Measurements from ENCODE around the gene DCAF10. TPM values are rescaled to one million over a fixed set of nuclear protein-coding genes. Genes with fewer than 3 reads are reported as not detected.

The DCAF10 gene
- total RNA-seq, 1 experiment from 2014 or later, result 24.0 TPM

GRCh38 chr9:37903647-37904444 is 103.2 kb downstream of the DCAF10 start, which contains the start of gene SLC25A51:
Gene SLC25A51, minus strand, starts transcription at chr9:37904127. Its CDS starts 15,577 bp downstream, at chr9:37888550.
- Histone ChIP-seq H3K9me3 (ENCODE audit: low read depth, low read length, poor library complexity, severe bottlenecking) (no peaks in the 10 kb centered on the region), H3K36me3 (ENCODE audit: insufficient read depth, low read length, poor library complexity, severe bottlenecking) (peaks cover 6% of the 10 kb centered on the region), H3K27me3 (replicated peaks; ENCODE audit: insufficient read depth, low read depth, low read length, poor library complexity) (no peaks in the 10 kb centered on the region), H3K4me1 (ENCODE audit: insufficient read depth, low read length, poor library complexity, severe bottlenecking) (peaks cover 6% of the 10 kb centered on the region), H3K27ac (ENCODE audit: low read depth, low read length, poor library complexity, severe bottlenecking) (peak within 1 kb of the TSS; percentile 63), H3K4me3 (ENCODE audit: low read depth, low read length, poor library complexity, severe bottlenecking) (peak within 1 kb of the TSS; percentile 70)
- peak; percentile 94 for DNase-seq (ENCODE audit: low spot score)
- intact Hi-C loops (cut with micrococcal nuclease; ENCODE audit: unreplicated experiment), result loop anchor here (10.0 kb wide), 2 partner anchors 59 to 309 kb away; partner anchors contain the start of gene TOMM5
- TF ChIP-seq EZH2 (IDR thresholded peaks at IDR 0.05; ENCODE audit: borderline replicate concordance, low read depth, low read length, poor library complexity, severe bottlenecking) (no peak), CTCF (conservative IDR thresholded peaks at IDR 0.05; ENCODE audit: low read depth, low read length) (peak; percentile 98)
- POLR2A ChIA-PET (ENCODE audit: low non-redundant PET), result no interaction called here
- BruUV-seq (replicated peaks), result TSS peak; percentile 40
- CTCF ChIA-PET, result interaction anchor here (1.6 kb wide), 1 partner anchor 9 kb away, joined by 3 read pairs; no protein-coding TSS in a partner anchor

- POLR2A ChIA-PET (ENCODE audit: low non-redundant PET), result no interaction called here
- BruUV-seq (replicated peaks), result TSS peak; percentile 83
- peak overlapping the region; percentile 63 for H3K27ac ChIP-seq (ENCODE audit: low read depth, low read length, poor library complexity, severe bottlenecking)
- H3K4me3 ChIP-seq (ENCODE audit: low read depth, low read length, poor library complexity, severe bottlenecking), result peak overlapping the region; percentile 70
- peaks cover 6% of the 10 kb centered on the region for H3K4me1 ChIP-seq (ENCODE audit: insufficient read depth, low read length, poor library complexity, severe bottlenecking)
- TF ChIP-seq CTCF (conservative IDR thresholded peaks at IDR 0.05; ENCODE audit: low read depth, low read length) (no peak), EZH2 (IDR thresholded peaks at IDR 0.05; ENCODE audit: borderline replicate concordance, low read depth, low read length, poor library complexity, severe bottlenecking) (no peak)
- intact Hi-C loops (cut with micrococcal nuclease; ENCODE audit: unreplicated experiment), result loop anchor here (10.0 kb wide), 2 partner anchors 60 to 310 kb away; partner anchors contain the start of gene TOMM5
- no peaks in the 10 kb centered on the region for H3K9me3 ChIP-seq (ENCODE audit: low read depth, low read length, poor library complexity, severe bottlenecking)
- DNase-seq (ENCODE audit: low spot score), result no peak
- H3K36me3 ChIP-seq (ENCODE audit: insufficient read depth, low read length, poor library complexity, severe bottlenecking), result no peaks in the 10 kb centered on the region
- H3K27me3 ChIP-seq (replicated peaks; ENCODE audit: insufficient read depth, low read depth, low read length, poor library complexity), result no peaks in the 10 kb centered on the region
- CTCF ChIA-PET, result no interaction called here
Measured at GRCh38 chr9:37904445-37905130, 104.0 kb downstream of the DCAF10 start.

- TF ChIP-seq EZH2 (IDR thresholded peaks at IDR 0.05; ENCODE audit: borderline replicate concordance, low read depth, low read length, poor library complexity, severe bottlenecking) (no peak), CTCF (conservative IDR thresholded peaks at IDR 0.05; ENCODE audit: low read depth, low read length) (no peak)
- intact Hi-C loops (cut with micrococcal nuclease; ENCODE audit: unreplicated experiment), result loop anchor here (10.0 kb wide), 2 partner anchors 60 to 310 kb away; partner anchors contain the start of gene TOMM5
- DNase-seq (ENCODE audit: low spot score), result no peak
- no peaks in the 10 kb centered on the region for H3K9me3 ChIP-seq (ENCODE audit: low read depth, low read length, poor library complexity, severe bottlenecking)
- CTCF ChIA-PET, result no interaction called here
- no peak overlapping the region for H3K27ac ChIP-seq (ENCODE audit: low read depth, low read length, poor library complexity, severe bottlenecking)
- BruUV-seq (replicated peaks), result no TSS peak
- POLR2A ChIA-PET (ENCODE audit: low non-redundant PET), result no interaction called here
- H3K27me3 ChIP-seq (replicated peaks; ENCODE audit: insufficient read depth, low read depth, low read length, poor library complexity), result no peaks in the 10 kb centered on the region
- H3K4me3 ChIP-seq (ENCODE audit: low read depth, low read length, poor library complexity, severe bottlenecking), result no peak overlapping the region
- H3K36me3 ChIP-seq (ENCODE audit: insufficient read depth, low read length, poor library complexity, severe bottlenecking), result no peaks in the 10 kb centered on the region
- peaks cover 6% of the 10 kb centered on the region for H3K4me1 ChIP-seq (ENCODE audit: insufficient read depth, low read length, poor library complexity, severe bottlenecking)
Measured at GRCh38 chr9:37905131-37905505, 104.5 kb downstream of the DCAF10 start.
